HL-60 (cell line): ENCODE results near the gene CORIN.

Experiments
- DNase-seq, 2 experiments: peaks; one replicate each; pipeline ENCODE4 v3.0.0-alpha.2; 2010 to 2020; ENCODE audit warnings: low read depth in 1 of 2, low spot score in 1 of 2
- H3K27ac ChIP-seq: fragments of 250-450 bp; sonication (Bioruptor Pico); replicated peaks from 2 replicates; pipeline ENCODE4 v1.5.1; 2020; ENCODE audit warnings: mild to moderate bottlenecking, moderate library complexity
- H3K27me3 ChIP-seq: fragments of 250-450 bp; sonication (Bioruptor Pico); 2 replicates; pipeline ENCODE4 v1.5.1; 2021; ENCODE audit warnings: mild to moderate bottlenecking, moderate library complexity; ENCODE audit not compliant: insufficient read depth, poor library complexity, severe bottlenecking
- H3K4me3 ChIP-seq: replicated peaks from 2 replicates; pipeline ENCODE4 v1.5.1; 2011; ENCODE audit warnings: mild to moderate bottlenecking, control low read depth, low read length; ENCODE audit not compliant: insufficient read depth
- GABPA ChIP-seq: IDR thresholded peaks from 2 replicates; pipeline ENCODE4 v1.6.1; 2012; ENCODE audit warnings: low read depth
- POLR2AphosphoS5 ChIP-seq: IDR thresholded peaks from 2 replicates; pipeline ENCODE4 v1.6.1; 2012; ENCODE audit warnings: low read depth
- SPI1 ChIP-seq: IDR thresholded peaks from 2 replicates; pipeline ENCODE4 v1.6.1; 2012; ENCODE audit warnings: low read depth, mild to moderate bottlenecking, borderline replicate concordance
- TF ChIP-seq, protein P1 (sequence below): IDR thresholded peaks from one replicate; pipeline ENCODE4 v1.5.1; 2011; ENCODE audit warnings: low read length, control low read depth, inconsistent platforms; ENCODE audit not compliant: insufficient read depth
- TF ChIP-seq, protein P2 (sequence below): IDR thresholded peaks from 2 replicates; pipeline ENCODE4 v1.6.1; 2012; ENCODE audit warnings: low read depth; ENCODE audit not compliant: insufficient replicate concordance

Gene CORIN

DNA sequence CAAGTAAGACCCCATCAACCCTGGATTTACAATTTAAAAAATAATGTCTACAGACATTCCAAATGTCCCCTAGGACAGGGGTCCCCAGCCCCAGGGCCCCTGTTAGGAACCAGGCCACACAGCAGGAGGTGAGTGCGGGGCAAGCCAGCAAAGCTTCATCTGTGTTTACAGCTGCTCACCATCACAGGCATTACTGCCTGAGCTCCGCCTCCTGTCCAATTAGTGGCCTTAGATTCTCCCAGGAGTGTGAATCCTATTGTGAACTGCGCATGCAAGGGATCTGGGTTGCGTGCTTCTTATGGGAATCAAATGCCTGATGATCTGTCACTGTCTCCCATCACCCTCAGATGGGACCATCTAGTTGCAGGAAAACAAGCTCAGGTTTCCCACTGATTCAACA, 206.7 kb downstream of the CORIN start:
- Histone ChIP-seq H3K27ac (no peak overlapping the region), H3K4me3 (no peak overlapping the region), H3K27me3 (no peaks in the 10 kb centered on the region)
- no peak for DNase-seq
- TF ChIP-seq GABPA = no peak
- TF ChIP-seq SPI1 = no peak
- TF ChIP-seq, protein P1, sequence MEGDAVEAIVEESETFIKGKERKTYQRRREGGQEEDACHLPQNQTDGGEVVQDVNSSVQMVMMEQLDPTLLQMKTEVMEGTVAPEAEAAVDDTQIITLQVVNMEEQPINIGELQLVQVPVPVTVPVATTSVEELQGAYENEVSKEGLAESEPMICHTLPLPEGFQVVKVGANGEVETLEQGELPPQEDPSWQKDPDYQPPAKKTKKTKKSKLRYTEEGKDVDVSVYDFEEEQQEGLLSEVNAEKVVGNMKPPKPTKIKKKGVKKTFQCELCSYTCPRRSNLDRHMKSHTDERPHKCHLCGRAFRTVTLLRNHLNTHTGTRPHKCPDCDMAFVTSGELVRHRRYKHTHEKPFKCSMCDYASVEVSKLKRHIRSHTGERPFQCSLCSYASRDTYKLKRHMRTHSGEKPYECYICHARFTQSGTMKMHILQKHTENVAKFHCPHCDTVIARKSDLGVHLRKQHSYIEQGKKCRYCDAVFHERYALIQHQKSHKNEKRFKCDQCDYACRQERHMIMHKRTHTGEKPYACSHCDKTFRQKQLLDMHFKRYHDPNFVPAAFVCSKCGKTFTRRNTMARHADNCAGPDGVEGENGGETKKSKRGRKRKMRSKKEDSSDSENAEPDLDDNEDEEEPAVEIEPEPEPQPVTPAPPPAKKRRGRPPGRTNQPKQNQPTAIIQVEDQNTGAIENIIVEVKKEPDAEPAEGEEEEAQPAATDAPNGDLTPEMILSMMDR = no peak
- TF ChIP-seq, protein P2, sequence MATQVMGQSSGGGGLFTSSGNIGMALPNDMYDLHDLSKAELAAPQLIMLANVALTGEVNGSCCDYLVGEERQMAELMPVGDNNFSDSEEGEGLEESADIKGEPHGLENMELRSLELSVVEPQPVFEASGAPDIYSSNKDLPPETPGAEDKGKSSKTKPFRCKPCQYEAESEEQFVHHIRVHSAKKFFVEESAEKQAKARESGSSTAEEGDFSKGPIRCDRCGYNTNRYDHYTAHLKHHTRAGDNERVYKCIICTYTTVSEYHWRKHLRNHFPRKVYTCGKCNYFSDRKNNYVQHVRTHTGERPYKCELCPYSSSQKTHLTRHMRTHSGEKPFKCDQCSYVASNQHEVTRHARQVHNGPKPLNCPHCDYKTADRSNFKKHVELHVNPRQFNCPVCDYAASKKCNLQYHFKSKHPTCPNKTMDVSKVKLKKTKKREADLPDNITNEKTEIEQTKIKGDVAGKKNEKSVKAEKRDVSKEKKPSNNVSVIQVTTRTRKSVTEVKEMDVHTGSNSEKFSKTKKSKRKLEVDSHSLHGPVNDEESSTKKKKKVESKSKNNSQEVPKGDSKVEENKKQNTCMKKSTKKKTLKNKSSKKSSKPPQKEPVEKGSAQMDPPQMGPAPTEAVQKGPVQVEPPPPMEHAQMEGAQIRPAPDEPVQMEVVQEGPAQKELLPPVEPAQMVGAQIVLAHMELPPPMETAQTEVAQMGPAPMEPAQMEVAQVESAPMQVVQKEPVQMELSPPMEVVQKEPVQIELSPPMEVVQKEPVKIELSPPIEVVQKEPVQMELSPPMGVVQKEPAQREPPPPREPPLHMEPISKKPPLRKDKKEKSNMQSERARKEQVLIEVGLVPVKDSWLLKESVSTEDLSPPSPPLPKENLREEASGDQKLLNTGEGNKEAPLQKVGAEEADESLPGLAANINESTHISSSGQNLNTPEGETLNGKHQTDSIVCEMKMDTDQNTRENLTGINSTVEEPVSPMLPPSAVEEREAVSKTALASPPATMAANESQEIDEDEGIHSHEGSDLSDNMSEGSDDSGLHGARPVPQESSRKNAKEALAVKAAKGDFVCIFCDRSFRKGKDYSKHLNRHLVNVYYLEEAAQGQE = no peak
- TF ChIP-seq POLR2AphosphoS5 = no peak

DNA sequence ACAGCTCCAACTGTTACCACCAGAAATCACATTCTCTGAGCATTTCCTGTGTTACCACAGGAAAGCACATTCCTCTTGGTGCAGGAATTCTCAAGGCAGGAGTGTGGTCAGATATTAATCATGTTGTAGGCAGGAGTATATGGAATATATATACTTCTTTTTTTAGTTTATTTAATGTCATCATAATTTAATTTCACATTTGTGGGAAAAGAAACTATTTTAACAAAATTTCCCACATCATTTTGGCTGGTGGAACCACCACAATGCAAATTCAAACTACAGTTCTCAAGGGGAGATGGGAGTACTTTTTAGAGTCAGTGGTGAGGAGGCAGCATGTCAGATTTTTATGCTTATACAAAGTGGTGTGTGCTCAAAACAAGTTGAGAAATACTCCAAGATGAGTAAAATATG, 213.8 kb downstream of the CORIN start:
- no peak for DNase-seq

DNA sequence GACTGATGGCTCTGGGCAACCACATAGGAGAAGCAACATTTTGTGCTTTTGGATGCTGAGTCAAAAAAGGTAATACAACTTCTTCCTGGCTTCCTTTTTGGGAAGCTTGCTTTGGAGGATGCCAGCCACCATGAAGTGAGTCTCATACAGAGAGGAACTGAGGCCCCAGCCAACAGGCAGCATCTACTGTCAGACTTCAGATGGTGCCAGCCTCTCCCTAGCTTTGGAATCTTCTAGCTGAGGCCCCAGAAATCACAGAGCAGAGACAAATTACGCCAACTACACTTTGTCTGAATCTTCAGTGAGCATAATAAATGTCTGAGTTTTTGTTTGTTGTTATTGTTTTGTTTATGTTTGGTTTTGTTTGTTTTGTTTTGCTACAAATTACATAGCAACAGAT, 216.7 kb downstream of the CORIN start:
- TF ChIP-seq SPI1 = no peak
- DNase-seq = no peak
- H3K27me3 ChIP-seq = no peaks in the 10 kb centered on the region
- H3K27ac ChIP-seq = no peak overlapping the region
- no peak overlapping the region for H3K4me3 ChIP-seq

More for the DNA sequence above, 213.8 kb downstream of the CORIN start:
- H3K27me3 ChIP-seq = no peaks in the 10 kb centered on the region
- H3K27ac ChIP-seq = no peak overlapping the region
- TF ChIP-seq GABPA (no peak), SPI1 (no peak), POLR2AphosphoS5 (no peak)
- TF ChIP-seq, protein P2 = no peak
- TF ChIP-seq, protein P1 = no peak
- H3K4me3 ChIP-seq = no peak overlapping the region

DNA sequence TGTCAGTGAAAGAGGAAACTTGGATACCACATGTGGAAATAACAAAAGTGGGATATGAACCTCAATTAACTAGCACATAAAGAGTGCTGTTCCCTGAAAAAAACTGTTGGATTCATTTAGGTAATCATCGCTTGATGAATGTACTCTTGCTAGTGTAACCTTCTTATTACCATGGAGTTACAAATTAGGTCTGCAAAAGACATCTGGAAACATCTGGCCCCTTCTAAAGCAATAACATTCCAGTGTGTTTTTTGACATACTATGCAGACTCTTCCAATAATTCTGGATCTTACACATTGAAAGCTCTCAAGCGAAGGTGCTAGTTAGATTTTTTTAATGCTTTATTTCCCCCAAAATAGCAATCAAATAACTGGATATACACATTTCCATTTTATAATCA, 218.2 kb downstream of the CORIN start:
- Histone ChIP-seq H3K4me3 (no peak overlapping the region), H3K27me3 (no peaks in the 10 kb centered on the region), H3K27ac (no peak overlapping the region)
- TF ChIP-seq, protein P2 = no peak
- TF ChIP-seq, protein P1 = no peak
- TF ChIP-seq POLR2AphosphoS5 (no peak), SPI1 (no peak), GABPA (no peak)
- no peak for DNase-seq
